IPS-NIHi7 (cell line): ENCODE measurements around the gene IL32.

Source experiments
- DNase-seq: peaks from one replicate; pipeline ENCODE4 v3.0.0; 2012; ENCODE audit warnings: mixed read lengths; ENCODE audit errors: extremely low spot score

Gene IL32

GRCh38 chr16:3089717-3090592, 24.5 kb downstream of the IL32 start:
- no peak for DNase-seq

- DNase-seq = no peak
These were observed 26.1 kb downstream of the IL32 start for GRCh38 chr16:3091551-3091950.

- DNase-seq = no peak
These were observed 27.1 kb downstream of the IL32 start for GRCh38 chr16:3092501-3092941.

- DNase-seq = peak; percentile 75
These were observed 29.0 kb downstream of the IL32 start for GRCh38 chr16:3094289-3095027.

GRCh38 chr16:3095869-3096268, 30.4 kb downstream of the IL32 start:
- no peak for DNase-seq

- DNase-seq = no peak
These were observed 30.9 kb downstream of the IL32 start for GRCh38 chr16:3096362-3096761.

- DNase-seq = no peak
These were observed 31.8 kb downstream of the IL32 start for GRCh38 chr16:3097266-3097665.

GRCh38 chr16:3098459-3099394, 33.3 kb downstream of the IL32 start, which contains the start of gene ZSCAN10:
Gene ZSCAN10 (minus strand): TSS chr16:3099294. CDS start chr16:3092937, 6,357 bp downstream.
- peak; percentile 71 for DNase-seq

- no peak for DNase-seq
These were observed 33.9 kb downstream of the IL32 start for GRCh38 chr16:3099395-3099731.

- peak; percentile 93 for DNase-seq
These were observed 34.5 kb downstream of the IL32 start for GRCh38 chr16:3099732-3100499.

GRCh38 chr16:3101018-3101840, 35.8 kb downstream of the IL32 start:
- no peak for DNase-seq

GRCh38 chr16:3101841-3102470, 36.5 kb downstream of the IL32 start:
- DNase-seq = peak; percentile 65

GRCh38 chr16:3106205-3106928, 40.9 kb downstream of the IL32 start:
- peak; percentile 96 for DNase-seq

GRCh38 chr16:3112058-3112880, 46.8 kb downstream of the IL32 start, which contains the start of gene ZNF205:
Gene ZNF205 (plus strand): TSS chr16:3112586. CDS start chr16:3113431, 845 bp downstream.
- DNase-seq = peak; percentile 88

- DNase-seq = no peak
These were observed 47.6 kb downstream of the IL32 start for GRCh38 chr16:3112881-3113574.

GRCh38 chr16:3113765-3114479, 48.5 kb downstream of the IL32 start:
- no peak for DNase-seq

GRCh38 chr16:3115003-3115402, 49.6 kb downstream of the IL32 start:
- DNase-seq = no peak
